Measurements from ENCODE around the gene NKAIN4.
A peak's percentile ranks its signal among the peaks of the same experiment; 100 is the strongest.

Gene NKAIN4

DNA sequence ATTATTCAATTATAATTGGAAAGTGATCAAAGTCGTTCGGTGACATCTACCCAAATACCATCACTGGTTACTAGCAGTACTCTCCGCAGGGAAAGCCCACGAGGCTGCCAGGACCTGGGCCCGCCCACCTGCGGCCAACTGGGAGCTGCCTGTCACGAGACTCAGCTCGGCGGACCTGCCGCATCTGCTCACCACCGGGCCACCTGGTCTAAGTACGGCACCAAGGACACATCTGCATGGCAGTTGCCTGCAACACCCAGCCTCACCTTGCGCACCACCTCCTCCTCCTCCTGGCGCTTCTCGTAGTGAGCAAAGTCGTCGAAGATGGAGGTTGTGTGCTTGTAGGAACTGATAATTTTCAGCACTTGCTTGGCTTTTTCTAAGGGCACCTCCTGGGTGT lies 52.2 kb downstream of the NKAIN4 start:
- no peak overlapping the region for H3K4me3 Mint-ChIP-seq
- no peaks in the 10 kb centered on the region for H3K27me3 Mint-ChIP-seq
- ATAC-seq (replicated peaks) (no peak), DNase-seq (no peak)
- H3K27ac Mint-ChIP-seq: no peak overlapping the region
- H3K9me3 Mint-ChIP-seq: no peaks in the 10 kb centered on the region
- peaks cover 29 to 34% of the 10 kb centered on the region in 2 donors for H3K4me1 Mint-ChIP-seq (ENCODE audit: low read depth in 2 of 2)
- peaks cover 69% of the 10 kb centered on the region for H3K36me3 Mint-ChIP-seq (ENCODE audit: insufficient read depth)

DNA sequence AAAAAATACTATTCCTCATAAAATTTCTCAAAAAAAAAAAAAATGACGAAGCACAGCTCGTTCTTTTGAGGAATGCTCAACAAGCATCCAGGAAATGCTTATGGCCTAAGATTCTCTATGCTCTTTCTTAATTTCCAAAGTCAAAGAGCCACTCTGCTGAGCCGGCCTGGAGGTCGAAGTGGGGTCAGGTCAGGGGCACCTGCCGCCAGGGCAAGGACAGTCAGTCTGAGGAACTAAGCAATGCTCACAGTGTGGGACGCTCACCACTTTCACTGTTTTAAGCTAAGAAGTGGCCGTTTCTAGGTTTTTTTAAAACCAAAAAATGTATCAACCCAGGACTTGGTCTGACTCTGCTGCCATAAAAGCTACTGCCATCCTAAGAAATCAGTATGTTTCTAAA lies 55.7 kb downstream of the NKAIN4 start:
- ATAC-seq (replicated peaks) (no peak), DNase-seq (no peak)
- Mint-ChIP-seq H3K27ac (peak overlapping the region; percentile 8 to 60), H3K4me1 (ENCODE audit: low read depth in 2 of 2) (peaks cover 16 to 20% of the 10 kb centered on the region in 2 donors), H3K27me3 (no peaks in the 10 kb centered on the region), H3K36me3 (ENCODE audit: insufficient read depth) (peaks cover 70% of the 10 kb centered on the region), H3K4me3 (no peak overlapping the region), H3K9me3 (no peaks in the 10 kb centered on the region)

GRCh38 chr20:63196768-63197470 lies 57.3 kb downstream of the NKAIN4 start:
- no peak overlapping the region for H3K4me3 Mint-ChIP-seq
- H3K27ac Mint-ChIP-seq: peak overlapping the region in 1 of 2 donors; percentile 19
- ATAC-seq (replicated peaks): no peak
- H3K27me3 Mint-ChIP-seq: no peaks in the 10 kb centered on the region
- peaks cover 16% of the 10 kb centered on the region in 2 donors for H3K4me1 Mint-ChIP-seq (ENCODE audit: low read depth in 2 of 2)
- no peak for DNase-seq
- H3K36me3 Mint-ChIP-seq (ENCODE audit: insufficient read depth): peaks cover 55% of the 10 kb centered on the region
- no peaks in the 10 kb centered on the region for H3K9me3 Mint-ChIP-seq

GRCh38 chr20:63194797-63195173 lies 59.5 kb downstream of the NKAIN4 start:
- Mint-ChIP-seq H3K36me3 (ENCODE audit: insufficient read depth) (peaks cover 41% of the 10 kb centered on the region), H3K4me3 (no peak overlapping the region), H3K27me3 (no peaks in the 10 kb centered on the region), H3K27ac (no peak overlapping the region), H3K9me3 (no peaks in the 10 kb centered on the region), H3K4me1 (ENCODE audit: low read depth in 2 of 2) (peaks cover 10 to 16% of the 10 kb centered on the region in 2 donors)
- DNase-seq (no peak), ATAC-seq (replicated peaks) (no peak)

GRCh38 chr20:63194007-63194796 lies 60.1 kb downstream of the NKAIN4 start:
- no peak for DNase-seq
- Mint-ChIP-seq H3K36me3 (ENCODE audit: insufficient read depth) (peaks cover 41% of the 10 kb centered on the region), H3K4me1 (ENCODE audit: low read depth in 2 of 2) (peaks cover 8 to 13% of the 10 kb centered on the region in 2 donors), H3K27me3 (no peaks in the 10 kb centered on the region), H3K4me3 (no peak overlapping the region), H3K9me3 (no peaks in the 10 kb centered on the region), H3K27ac (no peak overlapping the region)
- ATAC-seq (replicated peaks): no peak

DNA sequence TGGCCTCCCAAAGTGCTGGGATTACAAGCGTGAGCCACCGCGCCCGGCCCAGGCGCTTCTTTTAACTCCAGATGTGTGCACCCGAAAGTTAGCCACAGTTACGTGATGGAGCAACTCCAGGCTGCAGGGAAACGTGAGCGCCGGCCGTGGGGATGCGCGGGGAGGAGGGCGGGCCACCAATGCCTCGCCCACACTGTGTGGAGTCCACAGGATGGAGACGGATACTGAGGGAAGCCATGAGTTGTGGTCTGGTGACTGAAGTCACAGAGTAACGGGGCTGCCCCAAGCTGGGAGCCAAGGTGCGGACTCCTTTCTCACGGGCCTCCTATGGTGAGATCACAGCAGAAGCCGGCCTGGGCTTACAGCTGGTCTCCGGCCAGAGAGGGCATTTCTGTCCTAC lies 61.5 kb downstream of the NKAIN4 start:
- no peak overlapping the region for H3K4me3 Mint-ChIP-seq
- no peak overlapping the region for H3K27ac Mint-ChIP-seq
- H3K4me1 Mint-ChIP-seq (ENCODE audit: low read depth in 2 of 2): peaks cover 0 to 9% of the 10 kb centered on the region in 2 donors
- peaks cover 27% of the 10 kb centered on the region for H3K36me3 Mint-ChIP-seq (ENCODE audit: insufficient read depth)
- no peaks in the 10 kb centered on the region for H3K9me3 Mint-ChIP-seq
- ATAC-seq (replicated peaks): no peak
- DNase-seq: no peak
- no peaks in the 10 kb centered on the region for H3K27me3 Mint-ChIP-seq

GRCh38 chr20:63191400-63191799 lies 62.9 kb downstream of the NKAIN4 start:
- H3K9me3 Mint-ChIP-seq: no peaks in the 10 kb centered on the region
- H3K36me3 Mint-ChIP-seq (ENCODE audit: insufficient read depth): peaks cover 24% of the 10 kb centered on the region
- no peak overlapping the region for H3K27ac Mint-ChIP-seq
- H3K27me3 Mint-ChIP-seq: no peaks in the 10 kb centered on the region
- DNase-seq (no peak), ATAC-seq (replicated peaks) (no peak)
- H3K4me3 Mint-ChIP-seq: no peak overlapping the region
- H3K4me1 Mint-ChIP-seq (ENCODE audit: low read depth in 2 of 2): peaks cover 0 to 1% of the 10 kb centered on the region in 2 donors

GRCh38 chr20:63190828-63191227 lies 63.4 kb downstream of the NKAIN4 start:
- Mint-ChIP-seq H3K4me1 (ENCODE audit: low read depth in 2 of 2) (peaks cover 0 to 1% of the 10 kb centered on the region in 2 donors), H3K9me3 (no peaks in the 10 kb centered on the region), H3K4me3 (no peak overlapping the region), H3K27me3 (no peaks in the 10 kb centered on the region), H3K36me3 (ENCODE audit: insufficient read depth) (peaks cover 19% of the 10 kb centered on the region), H3K27ac (peak overlapping the region in 1 of 2 donors; percentile 57)
- ATAC-seq (replicated peaks) (no peak), DNase-seq (no peak)

Measured in effector memory CD8-positive, alpha-beta T cell (primary cell).